HG02610 (cell line): ENCODE data around the gene ERBB3.

ENCODE experiments used
- ATAC-seq: cut with Tn5 transposase; IDR thresholded peaks from one replicate; pipeline ENCODE4 v1.9.1; 2021; ENCODE audit warnings: mild to moderate bottlenecking, moderate library complexity; ENCODE audit not compliant: unreplicated experiment

The ERBB3 gene

GRCh38 chr12:56129206-56129941 is 49.4 kb downstream of the ERBB3 start:
- ATAC-seq, result peak; percentile 25

GRCh38 chr12:56129942-56130495 is 50.1 kb downstream of the ERBB3 start:
- ATAC-seq, result no peak

- no peak for ATAC-seq
Observed at GRCh38 chr12:56130876-56131275, 50.9 kb downstream of the ERBB3 start.

- ATAC-seq, result no peak
Observed at GRCh38 chr12:56134897-56135296, 54.9 kb downstream of the ERBB3 start.

GRCh38 chr12:56137853-56138571 is 58.0 kb downstream of the ERBB3 start:
- no peak for ATAC-seq

- no peak for ATAC-seq
Observed at GRCh38 chr12:56141946-56142784, 62.2 kb downstream of the ERBB3 start.

GRCh38 chr12:56143217-56143616 is 63.3 kb downstream of the ERBB3 start:
- no peak for ATAC-seq

GRCh38 chr12:56143870-56144269 is 63.9 kb downstream of the ERBB3 start:
- no peak for ATAC-seq

GRCh38 chr12:56145217-56145616 is 65.3 kb downstream of the ERBB3 start:
- ATAC-seq, result no peak

GRCh38 chr12:56146492-56147460 is 66.8 kb downstream of the ERBB3 start:
- ATAC-seq, result no peak

- ATAC-seq, result no peak
Observed at GRCh38 chr12:56150563-56150962, 70.6 kb downstream of the ERBB3 start.

- peak; percentile 60 for ATAC-seq
Observed at GRCh38 chr12:56151672-56152131, 71.7 kb downstream of the ERBB3 start.

GRCh38 chr12:56152132-56152755 is 72.3 kb downstream of the ERBB3 start, which contains the start of gene MYL6B:
TSS of gene MYL6B (plus strand) at chr12:56152587. CDS start at chr12:56153919, 1,332 bp downstream.
- ATAC-seq, result peak; percentile 86
